HL-60 (cell line): Measurements from ENCODE around the gene FSIP1.

Source experiments
- DNase-seq, 2 experiments: peaks; one replicate each; pipeline ENCODE4 v3.0.0-alpha.2; 2010 to 2020; ENCODE audit warnings: low read depth in 1 of 2, low spot score in 1 of 2
- H3K27ac ChIP-seq: fragments of 250-450 bp; sonication (Bioruptor Pico); replicated peaks from 2 replicates; pipeline ENCODE4 v1.5.1; 2020; ENCODE audit warnings: mild to moderate bottlenecking, moderate library complexity
- H3K27me3 ChIP-seq: fragments of 250-450 bp; sonication (Bioruptor Pico); 2 replicates; pipeline ENCODE4 v1.5.1; 2021; ENCODE audit warnings: mild to moderate bottlenecking, moderate library complexity; ENCODE audit not compliant: insufficient read depth, poor library complexity, severe bottlenecking
- H3K4me3 ChIP-seq: replicated peaks from 2 replicates; pipeline ENCODE4 v1.5.1; 2011; ENCODE audit warnings: mild to moderate bottlenecking, control low read depth, low read length; ENCODE audit not compliant: insufficient read depth
- CTCF ChIP-seq: IDR thresholded peaks from one replicate; pipeline ENCODE4 v1.5.1; 2011; ENCODE audit warnings: low read length, control low read depth, inconsistent platforms; ENCODE audit not compliant: insufficient read depth
- GABPA ChIP-seq: IDR thresholded peaks from 2 replicates; pipeline ENCODE4 v1.6.1; 2012; ENCODE audit warnings: low read depth
- POLR2AphosphoS5 ChIP-seq: IDR thresholded peaks from 2 replicates; pipeline ENCODE4 v1.6.1; 2012; ENCODE audit warnings: low read depth
- REST ChIP-seq: IDR thresholded peaks from 2 replicates; pipeline ENCODE4 v1.6.1; 2012; ENCODE audit warnings: low read depth; ENCODE audit not compliant: insufficient replicate concordance
- SPI1 ChIP-seq: IDR thresholded peaks from 2 replicates; pipeline ENCODE4 v1.6.1; 2012; ENCODE audit warnings: low read depth, mild to moderate bottlenecking, borderline replicate concordance

Gene FSIP1

GRCh38 chr15:39591141-39591895 is 191.3 kb downstream of the FSIP1 start:
- TF ChIP-seq GABPA, result no peak
- no peak for TF ChIP-seq REST
- TF ChIP-seq CTCF, result no peak
- H3K27me3 ChIP-seq, result no peaks in the 10 kb centered on the region
- no peak overlapping the region for H3K27ac ChIP-seq
- no peak for DNase-seq
- no peak overlapping the region for H3K4me3 ChIP-seq

GRCh38 chr15:39589815-39590644 is 192.6 kb downstream of the FSIP1 start:
- H3K27me3 ChIP-seq, result no peaks in the 10 kb centered on the region
- H3K4me3 ChIP-seq, result no peak overlapping the region
- H3K27ac ChIP-seq, result no peak overlapping the region
- no peak for TF ChIP-seq POLR2AphosphoS5
- no peak for TF ChIP-seq CTCF
- no peak for TF ChIP-seq SPI1
- TF ChIP-seq REST, result no peak
- no peak for TF ChIP-seq GABPA
- no peak for DNase-seq

- no peak for DNase-seq
- Histone ChIP-seq H3K4me3 (no peak overlapping the region), H3K27me3 (no peaks in the 10 kb centered on the region), H3K27ac (no peak overlapping the region)
- TF ChIP-seq REST (no peak), GABPA (no peak), SPI1 (no peak), POLR2AphosphoS5 (no peak), CTCF (no peak)
Observed at GRCh38 chr15:39589193-39589814, 193.3 kb downstream of the FSIP1 start.
